ENCODE data around the gene LIMA1.
"Not testable (repeated sequence)": the region's sequence is repeated elsewhere in the genome, so short reads cannot be mapped to it uniquely, and the experiment has no call there.

The LIMA1 gene

GRCh38 chr12:50287271-50287670 is 4.0 kb upstream of the LIMA1 start:
- no peak for DNase-seq (ENCODE audit: low read depth in 2 of 2)

- no peak for DNase-seq (ENCODE audit: low read depth in 2 of 2)
Observed at GRCh38 chr12:50285253-50285652, 1.9 kb upstream of the LIMA1 start.

GRCh38 chr12:50282721-50283228 is 545 bp downstream of the LIMA1 start:
- DNase-seq (ENCODE audit: low read depth in 2 of 2): no peak

- no peak for DNase-seq (ENCODE audit: low read depth in 2 of 2)
Observed at GRCh38 chr12:50279501-50279900, 3.8 kb downstream of the LIMA1 start.

- DNase-seq (ENCODE audit: low read depth in 2 of 2): no peak
Observed at GRCh38 chr12:50276912-50277671, 6.2 kb downstream of the LIMA1 start.

GRCh38 chr12:50276068-50276467 is 7.3 kb downstream of the LIMA1 start:
- DNase-seq (ENCODE audit: low read depth in 2 of 2): no peak

GRCh38 chr12:50275556-50275955 is 7.8 kb downstream of the LIMA1 start:
- no peak for DNase-seq (ENCODE audit: low read depth in 2 of 2)

- DNase-seq (ENCODE audit: low read depth in 2 of 2): not testable (repeated sequence)
Observed at GRCh38 chr12:50275127-50275526, 8.2 kb downstream of the LIMA1 start.

- no peak for DNase-seq (ENCODE audit: low read depth in 2 of 2)
Observed at GRCh38 chr12:50271724-50272247, 11.5 kb downstream of the LIMA1 start.

- no peak for DNase-seq (ENCODE audit: low read depth in 2 of 2)
Observed at GRCh38 chr12:50268482-50268881, 14.8 kb downstream of the LIMA1 start.

- no peak for DNase-seq (ENCODE audit: low read depth in 2 of 2)
Observed at GRCh38 chr12:50265770-50266524, 17.4 kb downstream of the LIMA1 start.

- DNase-seq (ENCODE audit: low read depth in 2 of 2): no peak
Observed at GRCh38 chr12:50263832-50264231, 19.5 kb downstream of the LIMA1 start.

- no peak for DNase-seq (ENCODE audit: low read depth in 2 of 2)
Observed at GRCh38 chr12:50261654-50262053, 21.7 kb downstream of the LIMA1 start.

- DNase-seq (ENCODE audit: low read depth in 2 of 2): no peak
Observed at GRCh38 chr12:50258167-50258551, 25.2 kb downstream of the LIMA1 start.

GRCh38 chr12:50257236-50258166 is 25.8 kb downstream of the LIMA1 start:
- DNase-seq (ENCODE audit: low read depth in 2 of 2): no peak

- no peak for DNase-seq (ENCODE audit: low read depth in 2 of 2)
Observed at GRCh38 chr12:50256761-50257160, 26.6 kb downstream of the LIMA1 start.

GRCh38 chr12:50252977-50253602 is 30.2 kb downstream of the LIMA1 start:
- no peak for DNase-seq (ENCODE audit: low read depth in 2 of 2)

GRCh38 chr12:50251619-50252252 is 31.6 kb downstream of the LIMA1 start:
- no peak for DNase-seq (ENCODE audit: low read depth in 2 of 2)

GRCh38 chr12:50249464-50250182 is 33.7 kb downstream of the LIMA1 start:
- DNase-seq (ENCODE audit: low read depth in 2 of 2): no peak

GRCh38 chr12:50248883-50249282 is 34.4 kb downstream of the LIMA1 start:
- DNase-seq (ENCODE audit: low read depth in 2 of 2): no peak
